ENCODE results near the gene DUSP7. TPM values are rescaled to one million over a fixed set of nuclear protein-coding genes. Genes with fewer than 3 reads are reported as not detected.

Gene DUSP7
- total RNA-seq = 17.1 and 21.2 TPM in 2 replicates

GRCh38 chr3:52056521-52056967 lies at the start of gene DUSP7:
TSS of gene DUSP7 (minus strand) at chr3:52056571. CDS start at chr3:52056366, 205 bp downstream.

Other genes with a start within 250 kb of the DUSP7 start
- not detected in 2 replicates for gene IQCF2, start 195.0 kb downstream of the DUSP7 start, total RNA-seq
- gene IQCF5, start 181.0 kb downstream of the DUSP7 start, total RNA-seq = not detected in 2 replicates
- not detected in 2 replicates for gene IQCF1, start 153.2 kb downstream of the DUSP7 start, total RNA-seq
- 18.0 and 21.4 TPM in 2 replicates for gene RRP9, start 114.7 kb downstream of the DUSP7 start, total RNA-seq
- gene PARP3, start 114.2 kb downstream of the DUSP7 start, total RNA-seq = 12.4 and 13.6 TPM in 2 replicates
- gene GPR62, start 101.2 kb downstream of the DUSP7 start, total RNA-seq = under 0.01 and 0.10 TPM in 2 replicates
- gene PCBP4, start 89.1 kb downstream of the DUSP7 start, total RNA-seq = 30.8 and 39.2 TPM in 2 replicates
- 17.0 and 27.1 TPM in 2 replicates for gene ABHD14B, start 82.5 kb downstream of the DUSP7 start, total RNA-seq
- gene ABHD14A, start 81.5 kb downstream of the DUSP7 start, total RNA-seq = 6.6 and 11.4 TPM in 2 replicates
- gene ACY1, start 73.0 kb downstream of the DUSP7 start, total RNA-seq = 14.5 and 20.9 TPM in 2 replicates
- 1,244 and 1,265 TPM in 2 replicates for gene RPL29, start 60.7 kb downstream of the DUSP7 start, total RNA-seq
- gene POC1A, start 97.9 kb upstream of the DUSP7 start, total RNA-seq = 3.9 and 6.4 TPM in 2 replicates
- gene ALAS1, start 141.6 kb upstream of the DUSP7 start, total RNA-seq = 78.1 and 82.8 TPM in 2 replicates
- under 0.01 TPM in 1 of 2 replicates, not detected in the other for gene TLR9, start 169.1 kb upstream of the DUSP7 start, total RNA-seq
- 184 and 187 TPM in 2 replicates for gene TWF2, start 182.6 kb upstream of the DUSP7 start, total RNA-seq
- gene PPM1M, start 189.2 kb upstream of the DUSP7 start, total RNA-seq = 14.8 and 16.3 TPM in 2 replicates
- 63.7 and 67.3 TPM in 2 replicates for gene WDR82, start 222.1 kb upstream of the DUSP7 start, total RNA-seq
- 17.0 and 22.8 TPM in 2 replicates for gene GLYCTK, start 231.3 kb upstream of the DUSP7 start, total RNA-seq